ENCODE data around the gene EPHB1. TPM values are rescaled to one million over a fixed set of nuclear protein-coding genes. Genes with fewer than 3 reads are reported as not detected.

The EPHB1 gene
- total and polyA plus RNA-seq, 2 experiments from 2014 or later = 0.45 to 1.7 TPM

DNA sequence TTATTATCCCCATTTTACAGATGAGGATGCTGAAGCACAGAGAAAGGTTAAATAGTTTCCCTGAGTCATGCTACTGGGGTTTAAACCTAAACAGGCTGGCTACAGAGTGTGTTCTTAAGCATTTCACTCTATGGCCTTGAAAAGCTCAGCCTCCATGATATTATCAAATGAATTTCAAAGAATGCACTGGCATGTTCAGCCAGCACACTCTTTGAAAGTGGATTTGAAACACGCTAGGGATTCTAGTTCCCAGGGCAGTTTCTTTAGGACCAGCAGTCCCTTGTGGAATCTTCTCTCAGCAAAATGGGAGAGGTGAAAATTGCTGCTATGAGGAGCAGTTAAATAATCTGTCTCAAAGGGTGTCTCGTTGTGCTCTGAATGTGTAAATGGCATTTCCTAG lies 213.3 kb downstream of the EPHB1 start:
- Histone ChIP-seq H3K27ac (no peak overlapping the region), H3K4me1 (ENCODE audit: low read depth) (no peaks in the 10 kb centered on the region), H3K9me3 (ENCODE audit: low read depth) (no peaks in the 10 kb centered on the region), H3K4me3 (no peak overlapping the region), H3K36me3 (no peaks in the 10 kb centered on the region), H3K27me3 (no peaks in the 10 kb centered on the region)
- TF ChIP-seq, protein P1, sequence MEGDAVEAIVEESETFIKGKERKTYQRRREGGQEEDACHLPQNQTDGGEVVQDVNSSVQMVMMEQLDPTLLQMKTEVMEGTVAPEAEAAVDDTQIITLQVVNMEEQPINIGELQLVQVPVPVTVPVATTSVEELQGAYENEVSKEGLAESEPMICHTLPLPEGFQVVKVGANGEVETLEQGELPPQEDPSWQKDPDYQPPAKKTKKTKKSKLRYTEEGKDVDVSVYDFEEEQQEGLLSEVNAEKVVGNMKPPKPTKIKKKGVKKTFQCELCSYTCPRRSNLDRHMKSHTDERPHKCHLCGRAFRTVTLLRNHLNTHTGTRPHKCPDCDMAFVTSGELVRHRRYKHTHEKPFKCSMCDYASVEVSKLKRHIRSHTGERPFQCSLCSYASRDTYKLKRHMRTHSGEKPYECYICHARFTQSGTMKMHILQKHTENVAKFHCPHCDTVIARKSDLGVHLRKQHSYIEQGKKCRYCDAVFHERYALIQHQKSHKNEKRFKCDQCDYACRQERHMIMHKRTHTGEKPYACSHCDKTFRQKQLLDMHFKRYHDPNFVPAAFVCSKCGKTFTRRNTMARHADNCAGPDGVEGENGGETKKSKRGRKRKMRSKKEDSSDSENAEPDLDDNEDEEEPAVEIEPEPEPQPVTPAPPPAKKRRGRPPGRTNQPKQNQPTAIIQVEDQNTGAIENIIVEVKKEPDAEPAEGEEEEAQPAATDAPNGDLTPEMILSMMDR (IDR thresholded peaks at IDR 0.05; ENCODE audit: low read depth, low read length) = no peak
- DNase-seq (ENCODE audit: low read depth in 1 of 2, low spot score in 1 of 2) = no peak

GRCh38 chr3:135009014-135009413 lies 214.0 kb downstream of the EPHB1 start:
- TF ChIP-seq, protein P1 (IDR thresholded peaks at IDR 0.05; ENCODE audit: low read depth, low read length) = no peak
- H3K36me3 ChIP-seq = no peaks in the 10 kb centered on the region
- no peaks in the 10 kb centered on the region for H3K9me3 ChIP-seq (ENCODE audit: low read depth)
- no peak overlapping the region for H3K4me3 ChIP-seq
- DNase-seq (ENCODE audit: low read depth in 1 of 2, low spot score in 1 of 2) = no peak
- H3K4me1 ChIP-seq (ENCODE audit: low read depth) = no peaks in the 10 kb centered on the region
- H3K27me3 ChIP-seq = no peaks in the 10 kb centered on the region
- no peak overlapping the region for H3K27ac ChIP-seq

DNA sequence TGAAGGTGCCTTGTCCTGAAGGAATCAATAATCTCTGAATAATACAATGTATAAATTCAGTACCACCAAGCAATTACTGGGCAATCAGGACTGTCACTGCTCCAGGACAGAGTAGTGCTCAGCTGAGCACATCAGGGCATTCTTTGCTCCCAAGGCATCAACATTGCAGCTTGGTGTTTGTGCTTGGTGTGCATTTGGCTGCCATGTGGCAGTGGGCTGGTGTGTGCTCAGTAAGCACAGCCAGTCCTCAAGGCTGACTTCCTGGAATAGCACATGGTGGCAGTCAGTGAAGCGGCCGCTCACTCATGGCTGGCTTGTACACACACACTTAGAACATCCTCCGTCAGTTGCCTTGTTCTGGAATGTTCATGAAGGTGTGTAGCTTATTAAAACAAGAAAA lies 217.0 kb downstream of the EPHB1 start:
- H3K4me3 ChIP-seq = no peak overlapping the region
- H3K27me3 ChIP-seq = no peaks in the 10 kb centered on the region
- H3K27ac ChIP-seq = no peak overlapping the region
- no peaks in the 10 kb centered on the region for H3K36me3 ChIP-seq
- no peaks in the 10 kb centered on the region for H3K9me3 ChIP-seq (ENCODE audit: low read depth)
- no peak for DNase-seq (ENCODE audit: low read depth in 1 of 2, low spot score in 1 of 2)
- no peaks in the 10 kb centered on the region for H3K4me1 ChIP-seq (ENCODE audit: low read depth)
- TF ChIP-seq, protein P1 (IDR thresholded peaks at IDR 0.05; ENCODE audit: low read depth, low read length) = no peak

DNA sequence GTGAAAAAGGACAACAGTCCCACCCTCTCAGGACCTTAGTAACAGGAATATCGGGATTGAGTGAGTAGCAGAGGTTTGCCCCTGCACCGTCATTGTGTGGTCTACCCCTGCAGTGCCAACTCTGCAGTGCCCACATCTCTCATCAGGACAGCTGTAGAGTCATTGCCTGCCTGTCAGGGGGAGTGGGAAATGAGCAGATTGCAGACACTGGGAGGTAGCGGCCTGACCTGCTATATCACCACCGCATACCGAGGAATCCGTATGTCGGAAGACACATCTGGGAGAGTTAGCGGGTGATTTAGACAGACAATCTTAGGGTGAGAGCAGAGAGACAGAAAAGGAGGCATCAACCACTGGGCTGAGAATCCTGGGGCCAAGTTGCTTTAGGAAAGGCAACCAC lies 218.1 kb downstream of the EPHB1 start:
- DNase-seq (ENCODE audit: low read depth in 1 of 2, low spot score in 1 of 2) = no peak
- Histone ChIP-seq H3K9me3 (ENCODE audit: low read depth) (no peaks in the 10 kb centered on the region), H3K4me3 (no peak overlapping the region), H3K27ac (no peak overlapping the region), H3K36me3 (no peaks in the 10 kb centered on the region), H3K27me3 (no peaks in the 10 kb centered on the region), H3K4me1 (ENCODE audit: low read depth) (no peaks in the 10 kb centered on the region)
- TF ChIP-seq, protein P1 (IDR thresholded peaks at IDR 0.05; ENCODE audit: low read depth, low read length) = no peak

DNA sequence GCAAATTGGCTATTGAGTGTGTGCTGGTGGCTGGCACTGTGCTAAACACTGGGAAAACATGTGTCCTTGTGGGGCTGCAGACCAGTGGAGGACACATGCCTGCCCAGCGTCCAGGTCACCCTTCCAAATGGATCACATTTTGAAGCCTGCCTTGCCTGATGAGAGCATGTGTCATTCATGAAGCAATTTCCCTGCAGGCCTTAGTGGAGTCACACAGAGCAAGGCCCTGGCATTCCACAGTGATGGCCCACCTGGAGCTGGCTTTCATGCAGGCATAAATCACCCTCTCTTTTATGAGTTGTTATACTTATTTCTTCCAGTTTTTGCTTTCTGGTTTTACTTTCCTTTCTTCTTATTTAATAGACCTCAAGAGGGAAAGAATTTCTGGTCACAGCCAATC lies 219.5 kb downstream of the EPHB1 start:
- Histone ChIP-seq H3K36me3 (no peaks in the 10 kb centered on the region), H3K27me3 (no peaks in the 10 kb centered on the region), H3K4me1 (ENCODE audit: low read depth) (no peaks in the 10 kb centered on the region), H3K27ac (no peak overlapping the region), H3K9me3 (ENCODE audit: low read depth) (no peaks in the 10 kb centered on the region), H3K4me3 (no peak overlapping the region)
- DNase-seq (ENCODE audit: low read depth in 1 of 2, low spot score in 1 of 2) = no peak
- TF ChIP-seq, protein P1 (IDR thresholded peaks at IDR 0.05; ENCODE audit: low read depth, low read length) = no peak

All from cardiac muscle cell (in vitro differentiated cells and primary cell).